Measurements from ENCODE around the gene S100A14. TPM values are rescaled to one million over a fixed set of nuclear protein-coding genes. Genes with fewer than 3 reads are reported as not detected.
A peak's percentile ranks its signal among the peaks of the same experiment; 100 is the strongest.

The S100A14 gene
- total RNA-seq, 1 donor from 2014 or later: not detected

- CTCF ChIA-PET: no interaction called here
- no peak overlapping the region for H3K27ac Mint-ChIP-seq
- POLR2A ChIA-PET: no interaction called here
Observed at GRCh38 chr1:153636312-153636711, 20.2 kb upstream of the S100A14 start.

GRCh38 chr1:153635872-153636271 is 19.7 kb upstream of the S100A14 start:
- DNase-seq (no peak), ATAC-seq (ENCODE audit: low read depth) (no peak)
- intact Hi-C loops (cut with micrococcal nuclease): loop anchor here (2.0 kb wide), 2 partner anchors 103 to 125 kb away; no protein-coding TSS in a partner anchor
- Mint-ChIP-seq H3K9me3 (no peaks in the 10 kb centered on the region), H3K27me3 (no peaks in the 10 kb centered on the region), H3K27ac (peak overlapping the region; percentile 56), H3K36me3 (ENCODE audit: low read depth) (peaks cover 65% of the 10 kb centered on the region), H3K4me1 (peaks cover 39% of the 10 kb centered on the region), H3K4me3 (peak overlapping the region; percentile 83)
- no peak for TF ChIP-seq CTCF (IDR thresholded peaks at IDR 0.05)
- ChIA-PET CTCF (interaction anchor here (0.7 to 2.7 kb wide), 2 partner anchors 63 to 92 kb away, joined by 3 to 33 read pairs; no protein-coding TSS in a partner anchor), POLR2A (interaction anchor here (0.8 to 2.7 kb wide), 4 partner anchors 31 to 358 kb away, joined by 3 to 138 read pairs (median 20); partner anchors contain the start of gene S100A6)

More at GRCh38 chr1:153636312-153636711, 20.2 kb upstream of the S100A14 start:
- no peak for TF ChIP-seq CTCF (IDR thresholded peaks at IDR 0.05)
- ATAC-seq (ENCODE audit: low read depth): no peak
- no peaks in the 10 kb centered on the region for H3K27me3 Mint-ChIP-seq
- H3K36me3 Mint-ChIP-seq (ENCODE audit: low read depth): peaks cover 69% of the 10 kb centered on the region
- H3K9me3 Mint-ChIP-seq: no peaks in the 10 kb centered on the region
- peak overlapping the region; percentile 11 for H3K4me3 Mint-ChIP-seq
- no peak for DNase-seq
- peaks cover 41% of the 10 kb centered on the region for H3K4me1 Mint-ChIP-seq
- intact Hi-C loops (cut with micrococcal nuclease): no loop called here

GRCh38 chr1:153633754-153634665 is 17.9 kb upstream of the S100A14 start, which contains the start of gene CHTOP:
TSS of gene CHTOP (plus strand) at chr1:153634066. CDS start at chr1:153636589, 2,523 bp downstream.
- Mint-ChIP-seq H3K27me3 (no peaks in the 10 kb centered on the region), H3K27ac (peak within 1 kb of the TSS; percentile 100), H3K4me1 (peaks cover 44% of the 10 kb centered on the region), H3K36me3 (ENCODE audit: low read depth) (peaks cover 48% of the 10 kb centered on the region), H3K9me3 (no peaks in the 10 kb centered on the region), H3K4me3 (peak within 1 kb of the TSS; percentile 99)
- CTCF ChIA-PET: interaction anchor here (0.6 to 2.7 kb wide), 8 partner anchors 12 to 123 kb away, joined by 3 to 33 read pairs (median 7); partner anchors contain the start of gene S100A6
- intact Hi-C loops (cut with micrococcal nuclease): loop anchor here (1.0 to 2.0 kb wide), 7 partner anchors 24 to 123 kb away; partner anchors contain the start of gene SNAPIN
- ATAC-seq (ENCODE audit: low read depth) (peak; percentile 86), DNase-seq (peak; percentile 98)
- no peak for TF ChIP-seq CTCF (IDR thresholded peaks at IDR 0.05)
- POLR2A ChIA-PET: interaction anchor here (0.5 to 2.9 kb wide), 49 partner anchors 10 to 548 kb away, joined by 3 to 138 read pairs (median 8); partner anchors contain the start of genes CREB3L4, CRTC2, ILF2 and INTS3

- ChIA-PET POLR2A (interaction anchor here (0.5 to 2.9 kb wide), 46 partner anchors 9 to 549 kb away, joined by 3 to 138 read pairs (median 8); partner anchors contain the start of genes CREB3L4, CRTC2, ILF2 and INTS3), CTCF (interaction anchor here (1.2 to 2.7 kb wide), 6 partner anchors 35 to 122 kb away, joined by 3 to 33 read pairs (median 8); partner anchors contain the start of gene S100A6)
- peak overlapping the region; percentile 100 for H3K27ac Mint-ChIP-seq
- no peaks in the 10 kb centered on the region for H3K9me3 Mint-ChIP-seq
- H3K4me1 Mint-ChIP-seq: peaks cover 50% of the 10 kb centered on the region
- no peak for TF ChIP-seq CTCF (IDR thresholded peaks at IDR 0.05)
- no peaks in the 10 kb centered on the region for H3K27me3 Mint-ChIP-seq
- no peak for DNase-seq
- peak; percentile 0 for ATAC-seq (ENCODE audit: low read depth)
- intact Hi-C loops (cut with micrococcal nuclease): no loop called here
- peak overlapping the region; percentile 99 for H3K4me3 Mint-ChIP-seq
- H3K36me3 Mint-ChIP-seq (ENCODE audit: low read depth): peaks cover 42% of the 10 kb centered on the region
Observed at GRCh38 chr1:153633161-153633753, 17.1 kb upstream of the S100A14 start.
